ENCODE data around the gene MYB.

Gene MYB

DNA sequence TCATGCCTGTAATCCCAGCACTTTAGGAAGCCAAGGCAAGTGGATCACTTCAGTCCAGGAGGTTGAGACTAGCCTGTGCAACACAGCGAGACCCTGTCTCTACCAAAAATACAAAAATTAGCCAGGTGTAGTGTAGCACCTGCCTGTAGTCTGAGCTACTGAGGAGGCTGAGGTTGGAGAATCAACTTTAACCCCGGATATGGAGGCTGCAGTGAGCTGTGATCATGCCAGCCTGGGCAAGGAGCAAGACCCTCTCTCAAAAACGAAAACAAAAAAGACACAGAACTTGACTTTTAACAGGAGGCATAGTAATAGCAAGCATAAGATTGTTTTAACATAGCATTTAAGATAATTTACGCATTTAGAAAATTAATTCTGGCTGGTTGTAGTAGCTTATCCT lies 32.5 kb downstream of the MYB start:
- no peak for DNase-seq (ENCODE audit: extremely low spot score)
- TF ChIP-seq, protein P1, sequence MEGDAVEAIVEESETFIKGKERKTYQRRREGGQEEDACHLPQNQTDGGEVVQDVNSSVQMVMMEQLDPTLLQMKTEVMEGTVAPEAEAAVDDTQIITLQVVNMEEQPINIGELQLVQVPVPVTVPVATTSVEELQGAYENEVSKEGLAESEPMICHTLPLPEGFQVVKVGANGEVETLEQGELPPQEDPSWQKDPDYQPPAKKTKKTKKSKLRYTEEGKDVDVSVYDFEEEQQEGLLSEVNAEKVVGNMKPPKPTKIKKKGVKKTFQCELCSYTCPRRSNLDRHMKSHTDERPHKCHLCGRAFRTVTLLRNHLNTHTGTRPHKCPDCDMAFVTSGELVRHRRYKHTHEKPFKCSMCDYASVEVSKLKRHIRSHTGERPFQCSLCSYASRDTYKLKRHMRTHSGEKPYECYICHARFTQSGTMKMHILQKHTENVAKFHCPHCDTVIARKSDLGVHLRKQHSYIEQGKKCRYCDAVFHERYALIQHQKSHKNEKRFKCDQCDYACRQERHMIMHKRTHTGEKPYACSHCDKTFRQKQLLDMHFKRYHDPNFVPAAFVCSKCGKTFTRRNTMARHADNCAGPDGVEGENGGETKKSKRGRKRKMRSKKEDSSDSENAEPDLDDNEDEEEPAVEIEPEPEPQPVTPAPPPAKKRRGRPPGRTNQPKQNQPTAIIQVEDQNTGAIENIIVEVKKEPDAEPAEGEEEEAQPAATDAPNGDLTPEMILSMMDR (IDR thresholded peaks at IDR 0.05; ENCODE audit: control extremely low read depth, extremely low read depth, low read depth, missing control alignments): no peak
- CTCF ChIA-PET: interaction anchor here (1.0 to 2.3 kb wide), 8 partner anchors 9 to 224 kb away, joined by 3 to 11 read pairs (median 4); no protein-coding TSS in a partner anchor
- POLR2A ChIA-PET: interaction anchor here (0.9 kb wide), 1 partner anchor 42 kb away, joined by 4 read pairs; no protein-coding TSS in a partner anchor

- POLR2A ChIA-PET: no interaction called here
- CTCF ChIA-PET: interaction anchor here (1.0 to 2.3 kb wide), 3 partner anchors 10 to 21 kb away, joined by 4 to 11 read pairs (median 7); no protein-coding TSS in a partner anchor
- no peak for DNase-seq (ENCODE audit: extremely low spot score)
- TF ChIP-seq, protein P1 (IDR thresholded peaks at IDR 0.05; ENCODE audit: control extremely low read depth, extremely low read depth, low read depth, missing control alignments): no peak
Observed at GRCh38 chr6:135215160-135215559, 34.1 kb downstream of the MYB start.

- TF ChIP-seq, protein P1 (IDR thresholded peaks at IDR 0.05; ENCODE audit: control extremely low read depth, extremely low read depth, low read depth, missing control alignments): no peak
- ChIA-PET POLR2A (no interaction called here), CTCF (interaction anchor here (0.9 to 2.3 kb wide), 4 partner anchors 11 to 20 kb away, joined by 3 to 11 read pairs (median 6); no protein-coding TSS in a partner anchor)
- DNase-seq (ENCODE audit: extremely low spot score): no peak
Observed at GRCh38 chr6:135215563-135215962, 34.5 kb downstream of the MYB start.

DNA sequence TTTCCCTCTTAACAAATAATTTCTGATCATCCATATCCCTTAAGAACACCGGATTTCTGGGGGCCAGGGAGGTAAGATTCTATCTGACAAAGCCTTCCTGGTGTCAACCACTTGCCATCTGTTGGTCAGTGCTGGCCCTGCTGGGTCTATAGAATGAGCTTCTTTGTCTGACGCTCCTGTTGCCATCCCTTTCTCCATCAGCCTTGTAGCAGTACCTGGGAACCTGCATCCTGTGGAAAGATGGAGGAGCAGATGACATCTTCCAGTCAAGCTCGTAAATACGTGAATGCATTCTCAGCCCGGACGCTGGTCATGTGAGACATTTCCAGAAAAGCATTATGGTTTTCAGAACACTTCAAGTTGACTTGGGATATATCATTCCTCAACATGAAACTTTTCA lies 36.6 kb downstream of the MYB start:
- CTCF ChIA-PET: interaction anchor here (0.8 to 1.1 kb wide), 2 partner anchors 13 to 27 kb away, joined by 3 read pairs; no protein-coding TSS in a partner anchor
- POLR2A ChIA-PET: no interaction called here
- no peak for DNase-seq (ENCODE audit: extremely low spot score)
- TF ChIP-seq, protein P1 (IDR thresholded peaks at IDR 0.05; ENCODE audit: control extremely low read depth, extremely low read depth, low read depth, missing control alignments): no peak

- ChIA-PET POLR2A (no interaction called here), CTCF (interaction anchor here (1.0 kb wide), 1 partner anchor 23 kb away, joined by 3 read pairs; no protein-coding TSS in a partner anchor)
- DNase-seq (ENCODE audit: extremely low spot score): no peak
- TF ChIP-seq, protein P1 (IDR thresholded peaks at IDR 0.05; ENCODE audit: control extremely low read depth, extremely low read depth, low read depth, missing control alignments): no peak
Observed at GRCh38 chr6:135219346-135219745, 38.2 kb downstream of the MYB start.

DNA sequence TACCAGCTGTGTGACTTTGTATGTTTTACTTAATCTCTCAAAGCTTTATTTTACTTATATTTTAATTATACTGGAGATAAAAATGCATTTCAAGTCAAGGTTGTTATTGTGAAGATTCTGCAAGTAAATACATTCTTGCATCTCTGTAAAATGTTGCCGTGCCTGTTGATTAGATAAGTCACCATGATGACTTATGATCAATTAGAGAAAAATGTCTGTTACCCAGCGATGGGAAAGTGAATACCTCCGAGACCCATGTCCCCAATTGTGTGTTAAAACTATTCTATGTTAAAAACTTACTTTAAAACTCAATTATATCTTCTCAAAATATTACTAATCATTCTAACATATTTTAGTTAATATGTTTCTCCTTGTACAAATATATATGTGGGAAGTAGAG lies 39.9 kb downstream of the MYB start:
- ChIA-PET CTCF (interaction anchor here (1.6 to 2.2 kb wide), 3 partner anchors 15 to 56 kb away, joined by 4 to 5 read pairs (median 4); no protein-coding TSS in a partner anchor), POLR2A (no interaction called here)
- TF ChIP-seq, protein P1 (IDR thresholded peaks at IDR 0.05; ENCODE audit: control extremely low read depth, extremely low read depth, low read depth, missing control alignments): no peak
- DNase-seq (ENCODE audit: extremely low spot score): no peak

Data from GM10248 (cell line).